ENCODE measurements around the gene ZDHHC7.
A peak's percentile ranks its signal among the peaks of the same experiment; 100 is the strongest.

The ZDHHC7 gene

GRCh38 chr16:84973236-84973635 is 38.1 kb downstream of the ZDHHC7 start:
- Histone ChIP-seq H3K4me1 (ENCODE audit: control insufficient read depth, low read length) (no peaks in the 10 kb centered on the region), H4K20me1 (ENCODE audit: control insufficient read depth, insufficient read depth, low read depth, low read length) (no peaks in the 10 kb centered on the region), H3K9me2 (replicated peaks; ENCODE audit: control insufficient read depth, low read length) (no peaks in the 10 kb centered on the region), H3K36me3 (ENCODE audit: control insufficient read depth, low read length) (peaks cover 32% of the 10 kb centered on the region), H3K4me2 (ENCODE audit: low read length) (no peak overlapping the region), H3K27me3 (ENCODE audit: control insufficient read depth, low read length) (no peaks in the 10 kb centered on the region), H3K9me3 (ENCODE audit: control insufficient read depth, insufficient read depth, low read length) (no peaks in the 10 kb centered on the region), H3K79me2 (ENCODE audit: control insufficient read depth, low read length) (no peaks in the 10 kb centered on the region), H3F3A (ENCODE audit: control insufficient read depth, insufficient read depth) (no peaks in the 10 kb centered on the region), H3K27ac (ENCODE audit: low read depth, low read length) (no peak overlapping the region), H3K4me3 (ENCODE audit: low read length) (no peak overlapping the region)
- TF ChIP-seq EZH2phosphoT487 (IDR thresholded peaks at IDR 0.05; ENCODE audit: borderline replicate concordance, low read length) (no peak), CTCF (IDR thresholded peaks at IDR 0.05; ENCODE audit: low read depth, low read length, poor library complexity, severe bottlenecking) (no peak)

DNA sequence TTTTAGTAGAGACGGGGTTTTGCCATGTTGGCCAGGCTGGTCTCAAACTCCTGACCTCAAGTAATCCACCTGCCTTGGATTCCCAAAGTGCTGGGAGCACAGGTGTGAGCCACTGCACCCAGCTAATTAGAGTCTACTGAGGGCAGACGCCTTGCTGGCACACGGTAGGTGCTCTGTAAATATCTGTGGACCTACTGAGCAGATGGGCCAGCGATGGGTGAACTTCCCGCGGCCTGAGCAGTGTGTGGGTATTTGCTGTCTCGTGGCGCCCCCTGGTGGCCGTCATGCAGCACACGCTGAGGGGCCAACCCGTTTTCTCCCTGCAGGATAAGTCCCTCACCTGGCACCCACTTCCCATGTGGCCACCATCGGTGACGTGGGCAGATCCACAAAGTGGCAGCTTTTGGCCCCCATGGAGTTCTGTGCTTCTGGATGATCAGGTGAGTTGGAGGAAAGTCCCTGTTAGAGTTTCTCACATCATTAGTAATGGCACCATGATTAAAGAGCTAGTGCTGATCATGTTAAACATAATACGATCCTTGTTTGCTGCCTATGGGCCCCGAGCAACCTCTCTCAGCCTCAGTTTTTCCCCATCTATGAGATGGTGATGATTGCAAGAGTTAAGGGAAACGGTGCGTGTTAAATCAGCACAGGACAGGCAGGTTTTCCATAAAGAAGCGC is 40.7 kb downstream of the ZDHHC7 start:
- no peaks in the 10 kb centered on the region for H4K20me1 ChIP-seq (ENCODE audit: control insufficient read depth, insufficient read depth, low read depth, low read length)
- H3K36me3 ChIP-seq (ENCODE audit: control insufficient read depth, low read length), result peaks cover 6% of the 10 kb centered on the region
- no peaks in the 10 kb centered on the region for H3K27me3 ChIP-seq (ENCODE audit: control insufficient read depth, low read length)
- no peak overlapping the region for H3K27ac ChIP-seq (ENCODE audit: low read depth, low read length)
- peaks cover 5% of the 10 kb centered on the region; the same call in 1 of the 2 replicates for H3K9me3 ChIP-seq (ENCODE audit: control insufficient read depth, insufficient read depth, low read length)
- no peak overlapping the region for H3K4me2 ChIP-seq (ENCODE audit: low read length)
- TF ChIP-seq EZH2phosphoT487 (IDR thresholded peaks at IDR 0.05; ENCODE audit: borderline replicate concordance, low read length) (no peak), CTCF (IDR thresholded peaks at IDR 0.05; ENCODE audit: low read depth, low read length, poor library complexity, severe bottlenecking) (peak; percentile 97)
- H3K9me2 ChIP-seq (replicated peaks; ENCODE audit: control insufficient read depth, low read length), result no peaks in the 10 kb centered on the region
- H3K4me3 ChIP-seq (ENCODE audit: low read length), result no peak overlapping the region
- H3F3A ChIP-seq (ENCODE audit: control insufficient read depth, insufficient read depth), result no peaks in the 10 kb centered on the region
- H3K4me1 ChIP-seq (ENCODE audit: control insufficient read depth, low read length), result no peaks in the 10 kb centered on the region
- H3K79me2 ChIP-seq (ENCODE audit: control insufficient read depth, low read length), result no peaks in the 10 kb centered on the region

DNA sequence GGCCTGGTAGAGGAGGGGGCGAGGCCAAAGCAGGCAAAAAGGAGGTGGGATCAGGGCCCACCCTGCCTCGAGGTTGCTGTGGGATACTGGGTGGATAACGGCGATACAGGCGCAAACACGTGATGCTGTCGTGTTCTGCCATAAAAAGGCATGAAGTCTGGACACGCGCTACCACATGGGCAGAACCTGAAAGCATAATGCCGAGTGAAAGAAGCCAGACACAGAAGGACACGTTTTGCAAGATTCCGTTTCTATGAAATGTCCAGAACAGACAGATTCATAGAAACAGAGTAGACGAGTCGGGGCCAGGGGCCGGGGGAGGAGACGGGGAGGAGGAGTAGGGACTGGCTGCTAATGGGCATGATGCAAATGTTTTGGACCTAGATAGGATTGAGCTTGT is 43.5 kb downstream of the ZDHHC7 start:
- H3K9me3 ChIP-seq (ENCODE audit: control insufficient read depth, insufficient read depth, low read length), result peaks cover 6% of the 10 kb centered on the region; the same call in 1 of the 2 replicates
- H3K4me3 ChIP-seq (ENCODE audit: low read length), result no peak overlapping the region
- no peak overlapping the region for H3K4me2 ChIP-seq (ENCODE audit: low read length)
- H3K27me3 ChIP-seq (ENCODE audit: control insufficient read depth, low read length), result no peaks in the 10 kb centered on the region
- TF ChIP-seq EZH2phosphoT487 (IDR thresholded peaks at IDR 0.05; ENCODE audit: borderline replicate concordance, low read length), result no peak
- TF ChIP-seq CTCF (IDR thresholded peaks at IDR 0.05; ENCODE audit: low read depth, low read length, poor library complexity, severe bottlenecking), result no peak
- H3K27ac ChIP-seq (ENCODE audit: low read depth, low read length), result no peak overlapping the region
- no peaks in the 10 kb centered on the region for H3K36me3 ChIP-seq (ENCODE audit: control insufficient read depth, low read length)
- H3K79me2 ChIP-seq (ENCODE audit: control insufficient read depth, low read length), result no peaks in the 10 kb centered on the region
- no peaks in the 10 kb centered on the region for H3F3A ChIP-seq (ENCODE audit: control insufficient read depth, insufficient read depth)
- H4K20me1 ChIP-seq (ENCODE audit: control insufficient read depth, insufficient read depth, low read depth, low read length), result no peaks in the 10 kb centered on the region
- H3K9me2 ChIP-seq (replicated peaks; ENCODE audit: control insufficient read depth, low read length), result no peaks in the 10 kb centered on the region
- no peaks in the 10 kb centered on the region for H3K4me1 ChIP-seq (ENCODE audit: control insufficient read depth, low read length)

Measured in DOHH2 (cell line).